A549 (cell line): Measurements from ENCODE around the gene PRICKLE1. TPM values are rescaled to one million over a fixed set of nuclear protein-coding genes. Genes with fewer than 3 reads are reported as not detected.

ENCODE experiments used
- ATAC-seq, 2 experiments: fragments of 200-7000 bp in 1 of 2; fragments of >200 bp in 1 of 2; cut with Nextera tagmentation in 1 of 2; cut with Tn5 transposase in 1 of 2; 3 replicates each; pipeline versions ENCODE4 v1.8.0 to v1.9.1; 2018 to 2020; ENCODE audit warnings: mild to moderate bottlenecking in 1 of 2, moderate library complexity in 1 of 2
- CTCF ChIA-PET: fragments of 300-600 bp; sonication (Branson Sonifier 250); formaldehyde crosslinking; extraction: SDS; loops from one replicate; lab custom pipeline; 2021; ENCODE audit warnings: antibody characterized with exemption, inconsistent platforms; lab: Yijun Ruan, JAX
- POLR2A ChIA-PET: fragments of 350-600 bp; formaldehyde crosslinking; extraction: SDS; loops from one replicate; lab custom pipeline; 2021; ENCODE audit warnings: antibody characterized with exemption, inconsistent platforms; lab: Yijun Ruan, JAX
- DNase-seq, 2 experiments: peaks; one replicate each; pipeline versions ENCODE4 v3.0.0 to v3.0.0-alpha.2; 2011 to 2016; ENCODE audit warnings: low read depth in 1 of 2, low spot score in 1 of 2
- FAIRE-seq: peaks from 2 replicates; lab custom pipeline; 2011; peaks lifted over from hg19 to GRCh38; lab: Jason Lieb, UNC
- H3K27ac ChIP-seq, 2 experiments: fragments of >200 bp; sonication (Bioruptor Twin); formaldehyde crosslinking; 3 replicates each; pipeline ENCODE4 v1.5.1; 2016 to 2017
- H3K4me1 ChIP-seq: fragments of >200 bp; sonication (Bioruptor Twin); formaldehyde crosslinking; 3 replicates; pipeline ENCODE4 v1.6.1; 2016
- H3K4me2 ChIP-seq: fragments of >200 bp; sonication (Bioruptor Twin); formaldehyde crosslinking; 3 replicates; pipeline ENCODE4 v1.6.1; 2016
- H3K4me3 ChIP-seq: fragments of >200 bp; sonication (Bioruptor Twin); formaldehyde crosslinking; 3 replicates; pipeline ENCODE4 v1.5.1; 2016
- H3K9me3 ChIP-seq: fragments of >200 bp; sonication (Bioruptor Twin); formaldehyde crosslinking; 3 replicates; pipeline ENCODE4 v1.6.1; 2016
- CBX2 ChIP-seq: fragments of 200-600 bp; sonication (generic); IDR thresholded peaks from 2 replicates; pipeline ENCODE4 v1.6.1; 2016; ENCODE audit warnings: low read depth, mild to moderate bottlenecking, borderline replicate concordance
- CBX8 ChIP-seq: fragments of 200-600 bp; sonication (generic); IDR thresholded peaks from 2 replicates; pipeline ENCODE4 v1.6.1; 2016
- CHD4 ChIP-seq: fragments of 200-600 bp; sonication (generic); IDR thresholded peaks from 2 replicates; pipeline ENCODE4 v1.6.1; 2016; ENCODE audit warnings: antibody characterized with exemption, mild to moderate bottlenecking, borderline replicate concordance
- CTCF ChIP-seq: fragments of >200 bp; sonication (Bioruptor Twin); formaldehyde crosslinking; IDR thresholded peaks from 3 replicates; pipeline ENCODE4 v1.5.1; 2016
- EP300 ChIP-seq, 2 experiments: fragments of >200 bp; sonication (Bioruptor Twin); formaldehyde crosslinking; IDR thresholded peaks; 2 replicates in 1 of 2; 3 replicates in 1 of 2; pipeline ENCODE4 v1.6.1; 2016 to 2017
- ESRRA ChIP-seq: fragments of 150-350 bp; IDR thresholded peaks from 2 replicates; pipeline ENCODE4 v1.6.1; 2014; ENCODE audit warnings: mild to moderate bottlenecking, low read length, borderline replicate concordance
- FOSL2 ChIP-seq, 2 experiments: fragments of 450-650 bp in 1 of 2; fragments of >200 bp in 1 of 2; sonication (Bioruptor Twin) in 1 of 2; formaldehyde crosslinking; IDR thresholded peaks; 2 replicates each; pipeline versions ENCODE4 v1.5.0 to v1.6.1; 2016 to 2020; ENCODE audit warnings: mild to moderate bottlenecking in 1 of 2, moderate library complexity in 1 of 2
- GATA3 ChIP-seq: IDR thresholded peaks from 2 replicates; pipeline ENCODE4 v1.6.1; 2012; ENCODE audit warnings: borderline replicate concordance
- HOXB13 ChIP-seq: fragments of 250-450 bp; sonication (Bioruptor Pico); IDR thresholded peaks from 2 replicates; pipeline ENCODE4 v1.5.0; 2020; ENCODE audit warnings: low read depth, mild to moderate bottlenecking, moderate library complexity
- HOXB5 ChIP-seq: fragments of 250-450 bp; sonication (Bioruptor Pico); IDR thresholded peaks from 2 replicates; pipeline ENCODE4 v1.5.0; 2020; ENCODE audit warnings: mild to moderate bottlenecking, moderate library complexity
- JUN ChIP-seq, 2 experiments: fragments of >200 bp; sonication (Bioruptor Twin); formaldehyde crosslinking; IDR thresholded peaks; 2 replicates in 1 of 2; 3 replicates in 1 of 2; pipeline ENCODE4 v1.6.1; 2016 to 2017
- JUNB ChIP-seq: fragments of >200 bp; sonication (Bioruptor Twin); formaldehyde crosslinking; IDR thresholded peaks from 2 replicates; pipeline ENCODE4 v1.6.1; 2016
- MAX ChIP-seq: IDR thresholded peaks from 2 replicates; pipeline ENCODE4 v1.6.1; 2012
- MAZ ChIP-seq: fragments of 150-350 bp; IDR thresholded peaks from 2 replicates; pipeline ENCODE4 v1.6.1; 2014; ENCODE audit warnings: antibody characterized with exemption, low read depth, low read length, borderline replicate concordance
- NR3C1 ChIP-seq: fragments of >200 bp; sonication (Bioruptor Twin); formaldehyde crosslinking; IDR thresholded peaks from 3 replicates; pipeline ENCODE4 v1.6.1; 2017
- PBX3 ChIP-seq: IDR thresholded peaks from 2 replicates; pipeline ENCODE4 v1.6.1; 2012
- RAD21 ChIP-seq, 2 experiments: fragments of >200 bp in 1 of 2; sonication (Bioruptor Twin) in 1 of 2; formaldehyde crosslinking in 1 of 2; IDR thresholded peaks in 1 of 2; conservative IDR thresholded peaks in 1 of 2; 2 replicates in 1 of 2; 3 replicates in 1 of 2; pipeline ENCODE4 v1.6.1; 2012 to 2018; ENCODE audit warnings: inconsistent platforms in 1 of 2
- SMC3 ChIP-seq: fragments of >200 bp; sonication (Bioruptor Twin); formaldehyde crosslinking; IDR thresholded peaks from 3 replicates; pipeline ENCODE4 v1.6.1; 2018; ENCODE audit warnings: inconsistent platforms
- TFCP2L1 ChIP-seq: fragments of 250-450 bp; sonication (Bioruptor Pico); IDR thresholded peaks from 2 replicates; pipeline ENCODE4 v1.5.0; 2021; ENCODE audit warnings: mild to moderate bottlenecking
- ZSCAN20 ChIP-seq: fragments of 250-450 bp; sonication (Bioruptor Pico); IDR thresholded peaks from 2 replicates; pipeline ENCODE4 v1.8.0; 2022; ENCODE audit warnings: mild to moderate bottlenecking, moderate library complexity
- WGBS: methylation state at CpG from one replicate; pipeline ENCODE4 v1.1.6; 2017; ENCODE audit errors: missing lambda C conversion rate; 5-methylcytosine and 5-hydroxymethylcytosine counted together
- polyA plus RNA-seq, 4 experiments: library from polyadenylated mRNA; depleted of rRNA in 3 of 4; stranded (reverse); fragments of >200 nt; fragmentation: RNase III in 1 of 4; extraction: RNeasy Plus Mini Kit Qiagen cat#74134 plus additional on column Dnase treatment in 1 of 4; gene quantifications; 2 replicates in 3 of 4; 3 replicates in 1 of 4; pipeline ENCODE4 v1.2.3, GENCODE V29; 2011 to 2017

PRICKLE1 gene
- polyA plus RNA-seq, 2 of the 4 experiments (the other 2 are of a cell fraction): 1.5 to 1.8 TPM

GRCh38 chr12:42477941-42478340, 111.6 kb downstream of the PRICKLE1 start:
- no peak for FAIRE-seq
- POLR2A ChIA-PET: no interaction called here
- CTCF ChIA-PET: interaction anchor here (0.6 to 7.2 kb wide), 4 partner anchors 7 to 91 kb away, joined by 3 to 64 read pairs (median 6); no protein-coding TSS in a partner anchor
- H3K27ac ChIP-seq: no peak overlapping the region
- DNase-seq: no peak
- no peak for ATAC-seq
- peaks cover 12% of the 10 kb centered on the region; the same call in 2 of the 3 replicates for H3K4me1 ChIP-seq
- no peaks in the 10 kb centered on the region for H3K9me3 ChIP-seq
- H3K4me2 ChIP-seq: no peak overlapping the region
- WGBS: 32% methylated on average over 1 of the region's 1 CpG
- TF ChIP-seq CBX2 (no peak), ESRRA (no peak), JUN (IDR thresholded peaks at IDR 0.05) (no peak), TFCP2L1 (CRISPR knock-in tag) (no peak), GATA3 (no peak), MAX (no peak), EP300 (IDR thresholded peaks at IDR 0.05) (no peak), CHD4 (no peak), NR3C1 (no peak), RAD21 (conservative IDR thresholded peaks at IDR 0.05 in 1 of 2, IDR thresholded peaks at IDR 0.05 in 1 of 2) (no peak), ZSCAN20 (CRISPR knock-in tag) (no peak)
- H3K4me3 ChIP-seq: no peak overlapping the region

- Histone ChIP-seq H3K4me3 (no peak overlapping the region), H3K27ac (no peak overlapping the region), H3K4me1 (peaks cover 10% of the 10 kb centered on the region; the same call in 2 of the 3 replicates), H3K4me2 (no peak overlapping the region), H3K9me3 (no peaks in the 10 kb centered on the region)
- CTCF ChIA-PET: no interaction called here
- TF ChIP-seq HOXB13 (CRISPR knock-in tag) (no peak), CBX8 (no peak), JUNB (no peak), MAZ (no peak), FOSL2 (IDR thresholded peaks at IDR 0.05) (no peak), FOSL2 (CRISPR knock-in tag; IDR thresholded peaks at IDR 0.05) (no peak), PBX3 (no peak), HOXB5 (CRISPR knock-in tag) (no peak)
- WGBS: 75% methylated on average over 3 of the region's 3 CpGs
- FAIRE-seq (no peak), DNase-seq (no peak), ATAC-seq (no peak)
- POLR2A ChIA-PET: no interaction called here
Measured at GRCh38 chr12:42475106-42475505, 114.4 kb downstream of the PRICKLE1 start.

- TF ChIP-seq SMC3 (no peak), CTCF (no peak), GATA3 (no peak)
- Histone ChIP-seq H3K4me2 (no peak overlapping the region), H3K4me1 (peaks cover 10% of the 10 kb centered on the region; the same call in 2 of the 3 replicates), H3K27ac (no peak overlapping the region), H3K9me3 (no peaks in the 10 kb centered on the region), H3K4me3 (no peak overlapping the region)
- ATAC-seq (no peak), FAIRE-seq (no peak), DNase-seq (peak; percentile 18 to 19)
- ChIA-PET POLR2A (no interaction called here), CTCF (interaction anchor here (8.3 kb wide), 1 partner anchor 7 kb away, joined by 64 read pairs; no protein-coding TSS in a partner anchor)
- WGBS: 27% methylated on average over 2 of the region's 2 CpGs
Measured at GRCh38 chr12:42474391-42474790, 115.2 kb downstream of the PRICKLE1 start.
